ENCODE results near the gene PDIA2. TPM values are rescaled to one million over a fixed set of nuclear protein-coding genes. Genes with fewer than 3 reads are reported as not detected.

Gene PDIA2
- total RNA-seq, 1 experiment from 2014 or later: not detected

GRCh38 chr16:289395-289997 lies 6.5 kb downstream of the PDIA2 start:
- no peak overlapping the region for H3K4me3 ChIP-seq (ENCODE audit: low read length)
- no peak overlapping the region for H3K4me2 ChIP-seq (ENCODE audit: low read length)
- CTCF ChIA-PET: interaction anchor here (0.6 kb wide), 1 partner anchor 63 kb away, joined by 3 read pairs; no protein-coding TSS in a partner anchor
- BruUV-seq (replicated peaks): no TSS peak
- H2AFZ ChIP-seq (ENCODE audit: low read length): no peak overlapping the region
- H3K9ac ChIP-seq (ENCODE audit: low read length): no peak overlapping the region
- H3F3A ChIP-seq (ENCODE audit: low read length, unreplicated experiment): no peaks in the 10 kb centered on the region
- no peaks in the 10 kb centered on the region for H3K27me3 ChIP-seq (ENCODE audit: low read length)
- TF ChIP-seq, protein P1, sequence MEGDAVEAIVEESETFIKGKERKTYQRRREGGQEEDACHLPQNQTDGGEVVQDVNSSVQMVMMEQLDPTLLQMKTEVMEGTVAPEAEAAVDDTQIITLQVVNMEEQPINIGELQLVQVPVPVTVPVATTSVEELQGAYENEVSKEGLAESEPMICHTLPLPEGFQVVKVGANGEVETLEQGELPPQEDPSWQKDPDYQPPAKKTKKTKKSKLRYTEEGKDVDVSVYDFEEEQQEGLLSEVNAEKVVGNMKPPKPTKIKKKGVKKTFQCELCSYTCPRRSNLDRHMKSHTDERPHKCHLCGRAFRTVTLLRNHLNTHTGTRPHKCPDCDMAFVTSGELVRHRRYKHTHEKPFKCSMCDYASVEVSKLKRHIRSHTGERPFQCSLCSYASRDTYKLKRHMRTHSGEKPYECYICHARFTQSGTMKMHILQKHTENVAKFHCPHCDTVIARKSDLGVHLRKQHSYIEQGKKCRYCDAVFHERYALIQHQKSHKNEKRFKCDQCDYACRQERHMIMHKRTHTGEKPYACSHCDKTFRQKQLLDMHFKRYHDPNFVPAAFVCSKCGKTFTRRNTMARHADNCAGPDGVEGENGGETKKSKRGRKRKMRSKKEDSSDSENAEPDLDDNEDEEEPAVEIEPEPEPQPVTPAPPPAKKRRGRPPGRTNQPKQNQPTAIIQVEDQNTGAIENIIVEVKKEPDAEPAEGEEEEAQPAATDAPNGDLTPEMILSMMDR (conservative IDR thresholded peaks at IDR 0.05; ENCODE audit: low read depth, low read length): no peak
- no peak for TF ChIP-seq EZH2 (IDR thresholded peaks at IDR 0.05; ENCODE audit: low read length, unreplicated experiment)
- no peak for TF ChIP-seq EZH2phosphoT487 (IDR thresholded peaks at IDR 0.05; ENCODE audit: borderline replicate concordance, low read length)
- POLR2A ChIA-PET (ENCODE audit: unreplicated experiment): no interaction called here
- no peaks in the 10 kb centered on the region for H3K79me2 ChIP-seq (ENCODE audit: low read length)
- H3K27ac ChIP-seq (ENCODE audit: low read length): no peak overlapping the region
- H3K36me3 ChIP-seq (ENCODE audit: low read depth, low read length): no peaks in the 10 kb centered on the region; the same call in 1 of the 2 replicates
- DNase-seq: no peak
- no peaks in the 10 kb centered on the region for H4K20me1 ChIP-seq (ENCODE audit: low read length)
- no peak for ATAC-seq
- H3K9me2 ChIP-seq (replicated peaks; ENCODE audit: low read length): no peaks in the 10 kb centered on the region
- intact Hi-C loops (cut with micrococcal nuclease): no loop called here
- no peaks in the 10 kb centered on the region for H3K4me1 ChIP-seq (ENCODE audit: insufficient read depth, low read length)
- no peaks in the 10 kb centered on the region for H3K9me3 ChIP-seq (ENCODE audit: low read length)

GRCh38 chr16:290015-290680 lies 7.2 kb downstream of the PDIA2 start:
- BruUV-seq (replicated peaks): no TSS peak
- TF ChIP-seq, protein P1 (conservative IDR thresholded peaks at IDR 0.05; ENCODE audit: low read depth, low read length): no peak
- TF ChIP-seq EZH2 (IDR thresholded peaks at IDR 0.05; ENCODE audit: low read length, unreplicated experiment): no peak
- TF ChIP-seq EZH2phosphoT487 (IDR thresholded peaks at IDR 0.05; ENCODE audit: borderline replicate concordance, low read length): no peak
- no peaks in the 10 kb centered on the region for H3K27me3 ChIP-seq (ENCODE audit: low read length)
- H3K9me2 ChIP-seq (replicated peaks; ENCODE audit: low read length): no peaks in the 10 kb centered on the region
- ChIA-PET CTCF (no interaction called here), POLR2A (ENCODE audit: unreplicated experiment) (no interaction called here)
- DNase-seq (no peak), ATAC-seq (no peak)
- no peaks in the 10 kb centered on the region; the same call in 1 of the 2 replicates for H3K36me3 ChIP-seq (ENCODE audit: low read depth, low read length)
- no peak overlapping the region for H3K9ac ChIP-seq (ENCODE audit: low read length)
- H3K79me2 ChIP-seq (ENCODE audit: low read length): no peaks in the 10 kb centered on the region
- H3F3A ChIP-seq (ENCODE audit: low read length, unreplicated experiment): no peaks in the 10 kb centered on the region
- H2AFZ ChIP-seq (ENCODE audit: low read length): no peak overlapping the region
- no peaks in the 10 kb centered on the region for H3K9me3 ChIP-seq (ENCODE audit: low read length)
- H3K27ac ChIP-seq (ENCODE audit: low read length): no peak overlapping the region
- H3K4me3 ChIP-seq (ENCODE audit: low read length): no peak overlapping the region
- H4K20me1 ChIP-seq (ENCODE audit: low read length): no peaks in the 10 kb centered on the region
- intact Hi-C loops (cut with micrococcal nuclease): no loop called here
- no peaks in the 10 kb centered on the region for H3K4me1 ChIP-seq (ENCODE audit: insufficient read depth, low read length)
- no peak overlapping the region for H3K4me2 ChIP-seq (ENCODE audit: low read length)

Measured in PC-3 (cell line).